HUDEP-2 (cell line): ENCODE measurements around the gene SH3BP2.

ENCODE experiments used
- DNase-seq, 76 experiments: peaks; one replicate each; lab custom pipeline; 2025; ENCODE audit not compliant: unreplicated experiment in 76 of 76; lab: John Stamatoyannopoulos, UW

Gene SH3BP2

GRCh38 chr4:2847302-2847871 lies 54.5 kb downstream of the SH3BP2 start:
- no peak for DNase-seq

GRCh38 chr4:2848449-2848848 lies 55.6 kb downstream of the SH3BP2 start:
- peak in 9 of 76 experiments; percentile 6 to 28 (median 16) for DNase-seq

- peak in 3 of 76 experiments; percentile 3 to 19 (median 12) for DNase-seq
Measured at GRCh38 chr4:2849267-2850152, 56.6 kb downstream of the SH3BP2 start.

GRCh38 chr4:2850966-2851798 lies 58.3 kb downstream of the SH3BP2 start:
- no peak for DNase-seq

GRCh38 chr4:2852481-2852921 lies 59.6 kb downstream of the SH3BP2 start:
- peak in 66 of 76 experiments; percentile 5 to 72 (median 42) for DNase-seq

- no peak for DNase-seq
Measured at GRCh38 chr4:2855584-2855983, 62.7 kb downstream of the SH3BP2 start.

- no peak for DNase-seq
Measured at GRCh38 chr4:2856266-2856665, 63.4 kb downstream of the SH3BP2 start.

GRCh38 chr4:2857349-2857927 lies 64.6 kb downstream of the SH3BP2 start:
- no peak for DNase-seq

- peak in 60 of 76 experiments; percentile 8 to 79 (median 38) for DNase-seq
Measured at GRCh38 chr4:2858451-2859217, 65.7 kb downstream of the SH3BP2 start.

GRCh38 chr4:2859514-2859913 lies 66.6 kb downstream of the SH3BP2 start:
- DNase-seq, result no peak

- DNase-seq, result no peak
Measured at GRCh38 chr4:2860391-2861348, 67.8 kb downstream of the SH3BP2 start.

GRCh38 chr4:2861631-2862436 lies 68.9 kb downstream of the SH3BP2 start:
- no peak for DNase-seq

- DNase-seq, result no peak
Measured at GRCh38 chr4:2862528-2862927, 69.6 kb downstream of the SH3BP2 start.

- no peak for DNase-seq
Measured at GRCh38 chr4:2863649-2864048, 70.8 kb downstream of the SH3BP2 start.

GRCh38 chr4:2865196-2865780 lies 72.4 kb downstream of the SH3BP2 start:
- no peak for DNase-seq

GRCh38 chr4:2866160-2866861 lies 73.4 kb downstream of the SH3BP2 start:
- DNase-seq, result no peak

- DNase-seq, result no peak
Measured at GRCh38 chr4:2866891-2867290, 74.0 kb downstream of the SH3BP2 start.
